HT1080 (cell line): ENCODE measurements around the gene LCTL. TPM values are rescaled to one million over a fixed set of nuclear protein-coding genes. Genes with fewer than 3 reads are reported as not detected.
"Not testable (repeated sequence)": the region's sequence is repeated elsewhere in the genome, so short reads cannot be mapped to it uniquely, and the experiment has no call there.

Experiments
- DNase-seq: peaks from one replicate; pipeline ENCODE4 v3.0.0-alpha.2; 2015; ENCODE audit warnings: low read depth
- total RNA-seq: library from RNA; depleted of rRNA; stranded (reverse); fragments of >200 nt; shearing (Covaris generic); gene quantifications from 2 replicates; pipeline ENCODE4 v1.2.3, GENCODE V29; 2014

Gene LCTL
- total RNA-seq, 1 experiment from 2014 or later, result 14.5 TPM

GRCh38 chr15:66592505-66593218 lies 26.9 kb upstream of the LCTL start:
- DNase-seq, result no peak

- DNase-seq, result no peak
These were observed 25.6 kb upstream of the LCTL start for GRCh38 chr15:66591322-66591862.

- no peak for DNase-seq
These were observed 24.6 kb upstream of the LCTL start for GRCh38 chr15:66590435-66590834.

- not testable (repeated sequence) for DNase-seq
These were observed 23.6 kb upstream of the LCTL start for GRCh38 chr15:66589429-66589828.

GRCh38 chr15:66588971-66589370 lies 23.2 kb upstream of the LCTL start:
- no peak for DNase-seq

GRCh38 chr15:66588537-66588936 lies 22.7 kb upstream of the LCTL start:
- DNase-seq, result no peak

- no peak for DNase-seq
These were observed 22.0 kb upstream of the LCTL start for GRCh38 chr15:66587749-66588148.

GRCh38 chr15:66587020-66587419 lies 21.2 kb upstream of the LCTL start:
- no peak for DNase-seq

GRCh38 chr15:66586155-66586976 lies 20.6 kb upstream of the LCTL start:
- no peak for DNase-seq

- no peak for DNase-seq
These were observed 16.3 kb upstream of the LCTL start for GRCh38 chr15:66581972-66582537.

- peak; percentile 46 for DNase-seq
These were observed 14.8 kb upstream of the LCTL start for GRCh38 chr15:66580643-66581042.

GRCh38 chr15:66578286-66578875 lies 12.6 kb upstream of the LCTL start:
- DNase-seq, result peak; percentile 89

- no peak for DNase-seq
These were observed 8.8 kb upstream of the LCTL start for GRCh38 chr15:66574596-66574950.

GRCh38 chr15:66573719-66574595 lies 8.2 kb upstream of the LCTL start:
- DNase-seq, result no peak

- no peak for DNase-seq
These were observed 7.5 kb upstream of the LCTL start for GRCh38 chr15:66573348-66573718.

- no peak for DNase-seq
These were observed 6.3 kb upstream of the LCTL start for GRCh38 chr15:66572146-66572545.

- DNase-seq, result no peak
These were observed 5.2 kb upstream of the LCTL start for GRCh38 chr15:66570842-66571478.

GRCh38 chr15:66570327-66570726 lies 4.5 kb upstream of the LCTL start:
- no peak for DNase-seq

- no peak for DNase-seq
These were observed 3.8 kb upstream of the LCTL start for GRCh38 chr15:66569461-66570137.

- DNase-seq, result no peak
These were observed 2.1 kb upstream of the LCTL start for GRCh38 chr15:66567897-66568296.
